Measurements from ENCODE around the gene POMP.
A peak's percentile ranks its signal among the peaks of the same experiment; 100 is the strongest.

The POMP gene

GRCh38 chr13:28693605-28694491 is 34.9 kb downstream of the POMP start:
- DNase-seq (ENCODE audit: low read depth), result peak; percentile 83

- no peak for DNase-seq (ENCODE audit: low read depth)
Measured at GRCh38 chr13:28697441-28697840, 38.5 kb downstream of the POMP start.

- DNase-seq (ENCODE audit: low read depth), result no peak
Measured at GRCh38 chr13:28699246-28699645, 40.3 kb downstream of the POMP start.

DNA sequence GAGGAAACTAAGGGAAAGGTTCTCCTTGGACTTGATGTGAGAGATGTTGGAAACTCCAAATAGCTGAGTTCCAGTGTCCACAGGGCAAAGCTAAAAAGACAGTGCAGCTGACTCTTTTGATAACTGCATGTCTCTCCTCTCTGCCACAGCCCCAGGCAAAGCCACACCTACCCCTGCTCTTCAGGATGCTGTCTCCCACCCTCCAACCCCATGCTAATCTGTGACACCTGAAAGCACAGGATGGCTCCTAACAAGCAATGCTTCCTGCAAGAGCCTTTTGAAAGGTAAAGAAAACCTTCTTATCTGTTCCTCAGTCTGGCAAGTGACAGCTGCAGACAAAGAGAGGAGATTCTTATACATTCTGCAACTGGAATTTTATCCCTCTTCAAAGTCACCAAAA is 45.4 kb downstream of the POMP start:
- DNase-seq (ENCODE audit: low read depth), result no peak

DNA sequence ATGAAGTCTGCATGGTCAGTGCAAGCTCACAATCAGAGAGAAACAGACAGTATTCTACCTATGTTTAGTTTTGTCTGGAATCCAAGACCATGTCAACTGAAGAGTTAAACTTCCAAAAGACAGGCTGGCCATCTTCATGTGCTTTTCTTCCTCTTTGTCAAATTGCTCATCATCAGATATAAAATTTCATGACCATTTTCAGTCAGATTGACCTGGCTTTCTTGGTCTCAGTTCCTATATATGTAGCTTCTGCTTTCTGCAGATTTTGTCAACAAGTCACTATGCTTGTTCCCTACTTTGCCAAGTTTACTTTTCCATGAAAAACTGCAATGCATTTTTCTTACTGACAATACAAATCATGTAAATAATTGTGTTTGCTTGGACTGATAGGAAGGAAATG is 46.0 kb downstream of the POMP start:
- no peak for DNase-seq (ENCODE audit: low read depth)

GRCh38 chr13:28705461-28706083 is 46.6 kb downstream of the POMP start:
- DNase-seq (ENCODE audit: low read depth), result peak; percentile 14

- peak; percentile 92 for DNase-seq (ENCODE audit: low read depth)
Measured at GRCh38 chr13:28707629-28708427, 48.9 kb downstream of the POMP start.

GRCh38 chr13:28710161-28710560 is 51.2 kb downstream of the POMP start:
- no peak for DNase-seq (ENCODE audit: low read depth)

- DNase-seq (ENCODE audit: low read depth), result no peak
Measured at GRCh38 chr13:28714651-28715050, 55.7 kb downstream of the POMP start.

DNA sequence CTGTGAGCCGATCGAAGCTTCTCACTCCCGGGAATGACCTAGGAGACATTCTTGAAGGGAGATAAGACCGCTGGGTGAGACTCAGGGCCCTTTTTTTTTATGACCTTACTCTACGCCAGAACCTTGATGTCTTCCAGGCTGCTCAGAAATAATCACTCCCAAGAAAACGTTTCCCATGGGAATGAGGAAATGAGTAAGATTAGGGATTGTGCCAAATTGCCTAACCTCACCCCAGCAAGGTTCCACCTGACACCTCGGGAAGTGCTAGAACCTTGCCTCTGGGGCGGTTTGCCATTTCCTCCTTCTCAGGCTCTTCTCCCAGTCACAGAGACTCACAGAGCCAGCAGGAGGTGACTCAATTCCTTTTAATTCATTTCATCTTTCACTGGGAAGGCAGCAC is 57.6 kb downstream of the POMP start:
- DNase-seq (ENCODE audit: low read depth), result peak; percentile 93

DNA sequence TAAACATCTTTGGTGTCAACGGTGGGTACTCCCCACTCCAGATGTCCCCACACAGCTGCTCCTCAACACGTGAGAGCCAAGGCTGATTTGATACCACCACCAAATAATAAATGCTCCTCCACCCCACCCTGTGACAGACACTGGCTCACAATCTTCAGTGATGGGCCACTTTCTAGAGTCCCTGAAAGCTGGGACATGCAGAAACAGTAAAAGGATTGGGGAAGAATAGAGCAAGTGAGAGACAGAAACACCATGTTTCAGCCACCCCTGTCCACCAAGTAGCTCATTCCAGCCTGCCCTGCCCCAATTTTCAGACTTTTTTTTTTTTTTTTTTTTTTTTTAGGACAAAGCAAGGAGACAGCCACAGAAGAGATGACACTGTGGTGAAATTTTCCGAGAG is 58.2 kb downstream of the POMP start:
- no peak for DNase-seq (ENCODE audit: low read depth)

GRCh38 chr13:28718196-28718542 is 59.2 kb downstream of the POMP start:
- peak; percentile 36 for DNase-seq (ENCODE audit: low read depth)

- DNase-seq (ENCODE audit: low read depth), result peak; percentile 98
Measured at GRCh38 chr13:28718543-28719226, 59.8 kb downstream of the POMP start, which contains the start of gene SLC46A3. TSS of gene SLC46A3 (minus strand) at chr13:28718970. CDS start at chr13:28717998, 972 bp downstream.

DNA sequence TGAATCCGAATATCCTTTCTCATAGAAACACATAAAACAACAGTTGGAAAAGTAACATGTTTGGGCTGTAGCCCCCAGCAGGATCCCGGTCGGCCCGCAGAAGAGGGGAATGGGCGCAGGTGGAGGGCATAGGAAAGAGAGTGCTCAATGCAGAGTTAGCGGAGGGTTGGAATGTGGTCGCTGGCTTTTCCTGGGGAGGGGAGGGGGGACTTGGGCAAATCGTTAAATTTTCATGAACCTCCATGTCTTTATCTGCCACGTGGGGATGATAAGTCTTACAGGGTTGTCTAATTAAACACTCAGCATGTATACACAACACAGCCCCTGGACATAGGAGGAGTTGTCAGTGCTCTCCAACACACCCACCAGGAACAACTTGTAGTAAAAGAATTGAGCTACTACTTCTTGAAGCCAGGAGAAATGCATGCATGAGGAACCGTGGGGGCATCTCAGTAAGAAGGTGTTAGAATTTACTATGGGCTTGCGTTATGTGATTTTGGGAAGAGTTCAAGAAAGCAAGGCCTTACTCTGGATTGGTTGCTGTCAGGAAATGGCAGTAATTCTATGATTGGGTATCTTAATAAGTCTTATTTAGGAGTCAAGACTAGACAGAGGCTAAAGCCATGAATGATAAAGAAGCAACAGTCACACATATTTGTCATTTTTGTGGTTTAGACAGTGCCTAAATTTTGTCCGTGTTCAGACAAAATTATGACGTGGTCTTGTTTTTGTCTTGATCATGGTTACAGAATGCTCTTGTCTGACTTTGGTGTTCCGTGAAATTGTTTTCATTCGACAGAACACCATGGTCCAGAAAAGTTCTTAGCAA is 60.5 kb downstream of the POMP start:
- peak; percentile 94 for DNase-seq (ENCODE audit: low read depth)

- DNase-seq (ENCODE audit: low read depth), result no peak
Measured at GRCh38 chr13:28723806-28724205, 64.9 kb downstream of the POMP start.

DNA sequence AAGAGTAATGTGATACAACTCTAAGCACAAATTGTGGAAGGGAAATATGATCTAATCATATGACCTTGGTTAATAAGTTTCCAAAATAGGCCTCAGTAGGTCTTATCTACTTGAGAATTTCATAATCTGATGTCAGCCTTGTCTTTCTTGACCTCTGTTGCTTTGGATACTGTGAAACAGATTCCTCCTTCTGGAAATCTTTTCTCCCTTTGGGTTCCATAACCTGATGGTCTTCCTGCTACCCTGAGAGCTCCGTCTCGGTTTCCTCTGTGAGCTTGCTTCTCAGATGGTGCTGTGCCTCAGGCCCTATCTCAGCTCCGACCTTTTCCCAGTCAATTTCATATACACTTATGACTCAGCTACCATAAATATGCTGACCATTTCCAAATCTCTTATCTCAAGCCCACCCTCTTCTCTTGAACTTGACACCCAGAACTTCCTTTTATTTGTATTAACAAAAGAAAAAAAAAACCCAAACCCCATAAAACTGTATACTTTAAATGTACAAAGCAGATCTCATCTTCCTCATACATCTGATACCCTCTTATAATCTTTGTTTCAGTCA is 66.2 kb downstream of the POMP start:
- peak; percentile 14 for DNase-seq (ENCODE audit: low read depth)
